ENCODE measurements around the gene NECTIN2. TPM values are rescaled to one million over a fixed set of nuclear protein-coding genes. Genes with fewer than 3 reads are reported as not detected.
A peak's percentile ranks its signal among the peaks of the same experiment; 100 is the strongest.

NECTIN2 gene
- total RNA-seq, 1 donor from 2014 or later = 0.35 TPM

- ATAC-seq (ENCODE audit: low read depth) (no peak), DNase-seq (no peak)
- H3K4me1 Mint-ChIP-seq = no peaks in the 10 kb centered on the region
- H3K36me3 Mint-ChIP-seq (ENCODE audit: low read depth) = no peaks in the 10 kb centered on the region
- no peak overlapping the region for H3K27ac Mint-ChIP-seq
- intact Hi-C loops (cut with micrococcal nuclease) = no loop called here
- ChIA-PET POLR2A (no interaction called here), CTCF (no interaction called here)
- no peaks in the 10 kb centered on the region for H3K9me3 Mint-ChIP-seq
- no peak overlapping the region for H3K4me3 Mint-ChIP-seq
- peaks cover 5% of the 10 kb centered on the region for H3K27me3 Mint-ChIP-seq
- no peak for TF ChIP-seq CTCF (IDR thresholded peaks at IDR 0.05)
Measured at GRCh38 chr19:44839276-44839675, 6.8 kb upstream of the NECTIN2 start.

GRCh38 chr19:44840811-44841210 is 5.3 kb upstream of the NECTIN2 start:
- Mint-ChIP-seq H3K4me1 (peaks cover 13% of the 10 kb centered on the region), H3K4me3 (no peak overlapping the region), H3K27me3 (peaks cover 15% of the 10 kb centered on the region), H3K36me3 (ENCODE audit: low read depth) (no peaks in the 10 kb centered on the region), H3K27ac (no peak overlapping the region), H3K9me3 (no peaks in the 10 kb centered on the region)
- ChIA-PET POLR2A (no interaction called here), CTCF (no interaction called here)
- no peak for TF ChIP-seq CTCF (IDR thresholded peaks at IDR 0.05)
- intact Hi-C loops (cut with micrococcal nuclease) = no loop called here
- ATAC-seq (ENCODE audit: low read depth) (no peak), DNase-seq (no peak)

- no peak overlapping the region for H3K27ac Mint-ChIP-seq
- no peak overlapping the region for H3K4me3 Mint-ChIP-seq
- DNase-seq = no peak
- H3K27me3 Mint-ChIP-seq = peaks cover 15% of the 10 kb centered on the region
- intact Hi-C loops (cut with micrococcal nuclease) = no loop called here
- no peaks in the 10 kb centered on the region for H3K9me3 Mint-ChIP-seq
- no peak for TF ChIP-seq CTCF (IDR thresholded peaks at IDR 0.05)
- ATAC-seq (ENCODE audit: low read depth) = no peak
- H3K4me1 Mint-ChIP-seq = peaks cover 17% of the 10 kb centered on the region
- ChIA-PET CTCF (no interaction called here), POLR2A (no interaction called here)
- no peaks in the 10 kb centered on the region for H3K36me3 Mint-ChIP-seq (ENCODE audit: low read depth)
Measured at GRCh38 chr19:44841231-44841630, 4.9 kb upstream of the NECTIN2 start.

- Mint-ChIP-seq H3K4me1 (peaks cover 31% of the 10 kb centered on the region), H3K36me3 (ENCODE audit: low read depth) (no peaks in the 10 kb centered on the region), H3K4me3 (peak overlapping the region; percentile 89), H3K27ac (no peak overlapping the region), H3K9me3 (no peaks in the 10 kb centered on the region), H3K27me3 (peaks cover 32% of the 10 kb centered on the region)
- ATAC-seq (ENCODE audit: low read depth) (no peak), DNase-seq (no peak)
- intact Hi-C loops (cut with micrococcal nuclease) = loop anchor here (1.0 to 2.0 kb wide), 7 partner anchors 44 to 188 kb away; no protein-coding TSS in a partner anchor
- peak; percentile 10 for TF ChIP-seq CTCF (IDR thresholded peaks at IDR 0.05)
- ChIA-PET POLR2A (interaction anchor here (1.1 kb wide), 1 partner anchor 121 kb away, joined by 3 read pairs; no protein-coding TSS in a partner anchor), CTCF (interaction anchor here (1.0 kb wide), 1 partner anchor 122 kb away, joined by 5 read pairs; no protein-coding TSS in a partner anchor)
Measured at GRCh38 chr19:44845286-44845611, 848 bp upstream of the NECTIN2 start.

GRCh38 chr19:44846455-44847143 is 502 bp downstream of the NECTIN2 start:
- Mint-ChIP-seq H3K4me3 (peak overlapping the region; percentile 58), H3K27ac (no peak overlapping the region), H3K9me3 (no peaks in the 10 kb centered on the region), H3K27me3 (peaks cover 37% of the 10 kb centered on the region), H3K36me3 (ENCODE audit: low read depth) (no peaks in the 10 kb centered on the region), H3K4me1 (peaks cover 31% of the 10 kb centered on the region)
- ChIA-PET CTCF (interaction anchor here (0.7 kb wide), 1 partner anchor 157 kb away, joined by 4 read pairs; no protein-coding TSS in a partner anchor), POLR2A (interaction anchor here (0.5 to 1.1 kb wide), 2 partner anchors 123 to 1050 kb away, joined by 3 read pairs; no protein-coding TSS in a partner anchor)
- ATAC-seq (ENCODE audit: low read depth) = no peak
- DNase-seq = no peak
- no peak for TF ChIP-seq CTCF (IDR thresholded peaks at IDR 0.05)
- intact Hi-C loops (cut with micrococcal nuclease) = no loop called here

All from activated B cell treated with CpG ODN at 0.5 μM for 24 hours (primary cell).